KMS-11 (cell line): Measurements from ENCODE around the gene AGBL4.

ENCODE experiments used
- H2AFZ ChIP-seq: fragments of 200-600 bp; sonication (generic); 2 replicates; pipeline ENCODE4 v1.6.1; 2016; ENCODE audit warnings: antibody characterized with exemption, mixed run types, low read depth
- H3K27ac ChIP-seq: fragments of 200-600 bp; sonication (generic); 2 replicates; pipeline ENCODE4 v1.6.1; 2016; ENCODE audit warnings: mild to moderate bottlenecking, mixed run types
- H3K27me3 ChIP-seq: fragments of 200-600 bp; sonication (generic); 2 replicates; pipeline ENCODE4 v1.6.1; 2017; ENCODE audit warnings: mild to moderate bottlenecking, low read depth, mixed run types, moderate library complexity; ENCODE audit not compliant: insufficient read depth
- H3K36me3 ChIP-seq: fragments of 200-600 bp; sonication (generic); 2 replicates; pipeline ENCODE4 v1.6.1; 2017; ENCODE audit warnings: mild to moderate bottlenecking, mixed run types; ENCODE audit not compliant: insufficient read depth
- H3K4me1 ChIP-seq: fragments of 200-600 bp; sonication (generic); 2 replicates; pipeline ENCODE4 v1.6.1; 2016; ENCODE audit warnings: mild to moderate bottlenecking, low read depth, mixed run types; ENCODE audit not compliant: poor library complexity, severe bottlenecking
- H3K4me2 ChIP-seq: fragments of 200-600 bp; sonication (generic); 2 replicates; pipeline ENCODE4 v1.7.0; 2016; ENCODE audit warnings: mild to moderate bottlenecking, mixed run types
- H3K4me3 ChIP-seq: fragments of 200-600 bp; sonication (generic); IDR thresholded peaks from 2 replicates; pipeline ENCODE4 v1.6.1; 2017; ENCODE audit warnings: low read depth, low read length, mixed read lengths; ENCODE audit not compliant: insufficient read depth
- H3K79me2 ChIP-seq: fragments of 200-600 bp; sonication (generic); 2 replicates; pipeline ENCODE4 v1.6.1; 2016; ENCODE audit warnings: low read depth, mixed run types; ENCODE audit not compliant: insufficient read depth
- H3K9ac ChIP-seq: fragments of 200-600 bp; sonication (generic); 2 replicates; pipeline ENCODE4 v1.6.1; 2016; ENCODE audit warnings: mild to moderate bottlenecking, mixed run types
- H4K20me1 ChIP-seq: fragments of 200-600 bp; sonication (generic); 2 replicates; pipeline ENCODE4 v1.6.1; 2016; ENCODE audit warnings: mild to moderate bottlenecking, mixed run types; ENCODE audit not compliant: insufficient read depth
- CTCF ChIP-seq: fragments of 200-600 bp; sonication (generic); conservative IDR thresholded peaks from 2 replicates; pipeline ENCODE4 v1.6.1; 2017; ENCODE audit warnings: low read depth, mild to moderate bottlenecking, antibody characterized with exemption, low read length, moderate library complexity, mixed read lengths

Gene AGBL4

GRCh38 chr1:48668339-48668738 is 1355.4 kb downstream of the AGBL4 start:
- Histone ChIP-seq H3K9ac (no peak overlapping the region), H3K27me3 (no peaks in the 10 kb centered on the region), H3K36me3 (no peaks in the 10 kb centered on the region), H3K27ac (no peak overlapping the region), H3K79me2 (no peaks in the 10 kb centered on the region), H2AFZ (no peak overlapping the region), H3K4me3 (no peak overlapping the region), H3K4me1 (no peaks in the 10 kb centered on the region), H3K4me2 (no peak overlapping the region), H4K20me1 (no peaks in the 10 kb centered on the region)
- no peak for TF ChIP-seq CTCF

GRCh38 chr1:48667782-48668181 is 1356.0 kb downstream of the AGBL4 start:
- Histone ChIP-seq H3K27me3 (no peaks in the 10 kb centered on the region), H3K4me3 (no peak overlapping the region), H4K20me1 (no peaks in the 10 kb centered on the region), H3K4me2 (no peak overlapping the region), H3K9ac (no peak overlapping the region), H2AFZ (no peak overlapping the region), H3K4me1 (no peaks in the 10 kb centered on the region), H3K79me2 (no peaks in the 10 kb centered on the region), H3K27ac (no peak overlapping the region), H3K36me3 (no peaks in the 10 kb centered on the region)
- no peak for TF ChIP-seq CTCF

GRCh38 chr1:48665708-48666407 is 1357.9 kb downstream of the AGBL4 start:
- H3K4me2 ChIP-seq = no peak overlapping the region
- H3K79me2 ChIP-seq = no peaks in the 10 kb centered on the region
- H4K20me1 ChIP-seq = no peaks in the 10 kb centered on the region
- no peak overlapping the region for H3K9ac ChIP-seq
- no peak for TF ChIP-seq CTCF
- no peak overlapping the region for H3K27ac ChIP-seq
- no peaks in the 10 kb centered on the region for H3K27me3 ChIP-seq
- no peaks in the 10 kb centered on the region for H3K36me3 ChIP-seq
- no peak overlapping the region for H3K4me3 ChIP-seq
- no peaks in the 10 kb centered on the region for H3K4me1 ChIP-seq
- no peak overlapping the region for H2AFZ ChIP-seq

GRCh38 chr1:48661726-48662463 is 1361.9 kb downstream of the AGBL4 start:
- Histone ChIP-seq H4K20me1 (no peaks in the 10 kb centered on the region), H3K4me1 (no peaks in the 10 kb centered on the region), H3K9ac (no peak overlapping the region), H3K4me3 (no peak overlapping the region), H2AFZ (no peak overlapping the region), H3K36me3 (no peaks in the 10 kb centered on the region), H3K27me3 (no peaks in the 10 kb centered on the region), H3K79me2 (no peaks in the 10 kb centered on the region), H3K27ac (no peak overlapping the region), H3K4me2 (no peak overlapping the region)
- TF ChIP-seq CTCF = no peak
